GM19328 (cell line): ENCODE data around the gene CHD6.

Experiments
- ATAC-seq: cut with Tn5 transposase; IDR thresholded peaks from one replicate; pipeline ENCODE4 v1.9.1; 2021; ENCODE audit warnings: mild to moderate bottlenecking, moderate library complexity; ENCODE audit not compliant: unreplicated experiment

Gene CHD6

DNA sequence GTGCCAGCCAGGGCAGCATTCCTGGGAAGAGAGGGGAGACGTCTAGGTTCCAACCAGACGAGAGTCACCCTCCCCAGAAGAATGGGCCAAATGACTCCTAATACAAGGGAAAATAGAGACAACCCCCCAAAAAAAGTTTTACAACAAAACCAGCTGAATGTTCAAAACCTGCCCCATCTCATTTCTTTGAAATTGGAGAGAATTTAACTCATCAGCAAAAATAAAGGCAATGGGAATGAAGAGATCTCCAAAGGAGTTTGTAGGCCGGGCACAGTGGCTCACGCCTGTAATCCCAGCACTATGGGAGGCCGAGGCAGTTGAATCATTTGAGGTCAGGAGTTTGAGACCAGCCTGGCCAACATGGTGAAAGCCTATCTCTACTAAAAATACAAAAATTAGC lies 241.8 kb downstream of the CHD6 start:
- ATAC-seq, result no peak

DNA sequence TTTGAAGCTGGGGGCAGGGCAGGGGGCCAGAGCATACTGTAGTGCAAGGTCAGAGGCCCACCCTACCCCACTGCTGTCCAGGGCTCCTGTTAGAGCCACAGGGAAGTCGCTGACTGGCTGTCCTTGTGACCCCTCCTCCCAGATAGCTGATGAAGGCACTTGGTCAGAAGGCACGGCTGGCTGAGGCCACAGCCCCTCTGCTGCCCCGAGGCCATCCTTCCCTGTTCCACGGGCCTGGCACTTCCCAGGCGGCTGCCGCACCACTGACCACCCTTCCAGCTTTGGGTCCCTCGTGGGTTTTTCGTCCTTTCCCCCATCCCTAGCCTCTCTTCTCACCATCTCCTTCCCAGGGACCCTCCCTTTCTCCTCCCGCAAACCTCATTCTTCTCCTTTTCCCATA lies 242.3 kb downstream of the CHD6 start:
- ATAC-seq, result no peak

DNA sequence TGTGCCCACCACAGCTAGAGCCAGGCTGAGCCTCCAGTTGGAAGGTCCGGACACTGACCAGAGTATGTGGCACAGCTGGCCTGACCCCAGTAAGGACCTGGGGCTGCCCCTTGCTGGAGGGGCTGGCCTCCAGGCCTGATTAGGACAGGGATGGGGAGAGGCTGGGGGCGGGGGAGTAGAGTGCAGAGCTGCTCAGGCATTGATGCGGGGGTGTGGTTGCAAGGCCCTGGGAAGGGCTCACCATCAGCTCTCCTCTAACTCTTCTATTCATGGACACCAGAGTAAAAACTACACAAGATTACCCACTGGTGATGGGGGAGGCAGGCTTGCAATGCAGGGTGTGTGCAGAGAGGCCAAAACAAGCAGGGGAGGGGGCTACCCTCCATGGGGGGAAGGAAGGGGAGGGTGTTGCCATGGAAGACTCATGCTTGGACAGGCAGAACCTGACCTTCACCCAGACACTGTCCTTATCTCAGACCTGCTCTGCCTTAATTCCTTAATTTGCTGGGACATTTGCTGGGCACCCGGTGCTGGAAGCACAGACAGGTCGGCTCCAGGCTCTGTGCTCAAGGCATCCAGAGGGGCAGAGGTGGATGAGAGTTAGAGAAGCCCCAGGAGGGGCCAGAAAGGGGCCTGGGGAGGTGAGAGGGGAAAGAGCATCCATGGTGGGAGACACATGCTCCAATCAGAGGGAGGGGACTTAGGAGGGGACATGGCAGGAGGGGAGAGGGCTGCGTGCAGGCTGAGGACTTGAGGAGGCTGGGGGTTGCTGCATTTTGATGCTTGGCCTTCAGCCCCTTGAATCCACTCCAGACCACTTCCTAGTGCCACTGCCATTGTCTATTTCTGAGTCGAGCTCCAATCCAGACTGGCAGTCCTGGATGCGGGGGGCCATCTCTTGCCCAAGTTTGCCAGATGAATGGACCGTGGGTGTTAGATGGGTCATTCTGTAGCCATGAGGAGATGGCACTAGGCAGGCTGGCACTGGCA lies 244.0 kb downstream of the CHD6 start:
- ATAC-seq, result no peak

DNA sequence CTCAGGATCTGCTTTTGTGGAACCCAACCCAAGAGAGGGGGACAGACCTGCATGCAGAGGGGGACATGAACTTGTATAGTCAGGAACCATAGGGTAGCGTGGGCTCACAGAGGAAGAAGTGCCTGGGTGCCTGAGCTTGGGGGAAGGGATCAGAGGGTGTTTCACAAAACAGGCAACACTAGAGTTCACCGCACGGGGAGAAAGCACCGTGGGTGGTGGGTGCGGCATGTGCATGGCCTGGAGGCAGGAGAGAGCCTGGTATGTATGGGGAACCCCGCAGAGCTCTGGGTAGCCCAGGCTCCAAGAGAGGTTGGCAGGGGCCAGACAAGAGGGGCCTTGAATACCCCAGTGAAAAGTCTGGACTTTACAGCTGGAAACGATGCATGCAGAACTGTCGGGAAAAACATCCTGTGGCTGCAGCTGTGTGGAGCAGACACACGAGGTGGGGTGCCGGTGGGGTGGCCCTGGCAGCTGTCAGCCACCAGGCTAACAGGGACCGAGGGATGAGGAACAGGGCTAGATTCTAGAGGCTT lies 244.9 kb downstream of the CHD6 start:
- ATAC-seq, result no peak

DNA sequence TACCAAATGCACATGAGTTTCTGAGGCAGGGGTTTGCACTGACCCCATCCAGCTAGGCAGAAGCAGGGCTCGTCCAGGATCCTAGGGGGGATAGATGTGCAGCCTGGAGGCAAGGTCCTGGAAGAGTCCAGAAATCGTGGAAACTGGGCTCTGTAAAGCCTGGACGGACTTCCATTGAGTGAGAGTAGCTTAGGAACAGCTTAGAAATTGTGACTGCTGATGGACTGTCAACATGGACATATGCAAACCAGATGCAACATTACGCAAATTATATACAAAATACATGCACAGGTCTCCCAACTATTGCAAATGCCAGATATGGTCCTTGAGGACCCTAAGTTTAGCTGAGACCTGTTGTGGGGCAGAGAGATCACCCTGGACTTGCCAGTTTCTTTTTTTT lies 246.8 kb downstream of the CHD6 start:
- ATAC-seq, result no peak

DNA sequence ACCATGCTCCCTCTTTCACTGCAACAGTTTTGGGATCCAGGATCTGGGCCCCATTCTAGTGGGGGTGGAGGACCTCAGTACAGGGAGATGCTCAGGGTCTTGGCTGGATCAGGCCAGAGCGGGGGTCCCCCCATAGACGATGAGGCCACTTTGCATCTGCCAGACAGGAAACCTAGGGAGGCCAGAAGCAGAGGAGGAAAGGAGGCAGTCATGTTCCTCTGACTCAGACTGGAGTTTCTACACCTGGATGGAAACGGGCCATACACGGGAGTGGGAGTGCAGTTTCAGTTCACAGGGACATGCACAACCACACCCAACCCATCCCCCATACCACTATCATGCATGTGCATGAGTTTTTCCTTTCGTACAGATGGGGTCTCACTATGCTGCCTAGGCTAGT lies 248.0 kb downstream of the CHD6 start:
- ATAC-seq, result no peak

DNA sequence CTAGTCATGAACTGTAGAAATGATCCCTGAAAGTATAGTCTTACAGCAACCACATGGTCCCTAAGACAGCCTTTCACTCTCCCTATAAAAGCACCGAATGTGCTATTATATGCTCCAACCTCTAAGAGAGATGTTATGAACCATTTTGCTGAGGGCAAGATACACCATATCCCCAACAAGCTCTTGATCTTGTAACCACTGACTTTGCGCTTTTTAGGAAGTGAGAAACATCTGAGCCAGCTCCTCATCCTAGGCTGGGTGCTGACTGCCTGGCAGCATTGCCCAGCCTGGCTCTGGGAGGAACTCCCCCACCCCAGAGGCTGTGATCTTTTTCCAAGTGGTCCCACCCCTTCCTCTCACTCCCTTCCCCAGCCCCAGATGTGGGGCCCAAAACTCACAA lies 248.5 kb downstream of the CHD6 start:
- no peak for ATAC-seq

DNA sequence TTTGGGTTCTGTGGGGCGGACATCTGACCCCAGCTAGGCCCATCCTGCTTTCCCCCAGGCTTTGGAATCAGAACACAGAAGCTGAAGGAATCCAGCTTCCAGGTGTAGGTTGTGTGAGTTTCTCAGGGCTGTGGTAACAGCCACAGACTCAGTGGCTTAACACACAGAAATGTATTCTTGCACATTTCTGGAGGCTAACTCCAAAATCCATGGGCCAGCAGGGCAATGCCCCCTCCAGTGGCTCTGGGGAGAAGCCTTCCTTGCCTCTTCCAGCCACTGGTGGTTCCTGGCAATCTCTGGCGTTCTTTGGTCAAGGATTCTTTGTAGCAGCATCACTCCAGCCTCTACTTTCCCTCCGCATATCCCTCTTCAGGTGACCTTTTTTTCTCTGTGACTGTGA lies 250.2 kb downstream of the CHD6 start:
- no peak for ATAC-seq

DNA sequence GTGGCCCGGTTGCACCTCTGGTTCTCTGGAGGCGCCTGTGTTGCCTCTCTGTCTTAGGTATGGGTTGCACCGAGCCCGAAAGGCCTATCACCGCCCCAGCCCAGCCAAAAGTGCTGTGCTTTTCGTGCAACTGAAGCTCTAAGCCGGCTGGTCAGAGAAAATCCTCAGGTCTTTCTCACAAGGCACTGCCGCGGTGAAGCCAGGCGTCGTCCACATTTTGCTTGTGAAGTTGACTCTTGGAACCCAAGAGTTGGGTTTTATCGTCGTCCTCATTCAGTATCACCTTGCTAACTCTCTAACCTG lies 250.8 kb downstream of the CHD6 start:
- no peak for ATAC-seq

DNA sequence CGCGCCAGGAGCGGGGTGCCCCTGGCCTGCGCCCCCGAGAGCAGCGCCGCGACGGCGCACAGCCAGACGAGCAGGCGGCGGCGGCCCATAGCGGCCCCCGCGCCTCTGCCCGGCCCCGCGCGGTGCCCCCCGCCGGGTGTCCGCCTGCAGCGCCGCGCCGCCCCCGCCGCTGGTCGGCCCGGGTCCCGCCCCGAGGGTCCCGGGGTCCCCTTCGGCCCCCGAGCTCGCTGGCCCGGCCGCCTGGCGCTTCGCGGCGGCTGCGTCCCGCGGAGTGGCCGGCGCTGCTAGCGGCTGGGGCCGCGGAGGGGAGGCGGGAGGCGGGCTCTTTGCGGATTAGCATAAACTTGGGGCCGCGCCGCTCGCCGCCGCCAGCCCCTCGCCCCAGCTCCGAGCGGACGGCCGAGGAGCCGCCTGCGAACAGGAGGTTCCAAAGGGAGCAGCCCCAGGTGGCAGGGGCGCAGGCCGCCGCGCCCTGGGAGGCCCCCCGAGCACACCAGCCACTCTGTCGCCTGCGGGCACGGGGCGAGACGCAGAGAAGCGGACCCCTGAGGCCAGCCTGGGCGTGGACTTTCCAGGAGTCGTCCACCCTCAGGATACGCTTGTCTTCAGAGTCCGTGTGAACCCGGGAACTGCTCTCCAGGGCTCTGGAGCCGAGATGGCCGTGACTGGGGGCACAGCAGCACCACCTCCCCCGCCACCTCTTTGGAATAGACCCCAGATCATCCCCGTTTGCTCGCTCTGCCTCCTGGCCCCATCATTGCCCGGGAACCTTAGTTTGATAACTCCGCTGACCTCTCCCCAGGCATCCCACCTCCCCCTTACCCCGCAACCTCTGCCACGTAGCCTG lies 251.4 kb downstream of the CHD6 start, which contains the start of gene EMILIN3:
Gene EMILIN3, minus strand, starts transcription at position 273 of the 847 bp plus-strand sequence. Its CDS starts 184 bp downstream, at position 89.
- no peak for ATAC-seq

DNA sequence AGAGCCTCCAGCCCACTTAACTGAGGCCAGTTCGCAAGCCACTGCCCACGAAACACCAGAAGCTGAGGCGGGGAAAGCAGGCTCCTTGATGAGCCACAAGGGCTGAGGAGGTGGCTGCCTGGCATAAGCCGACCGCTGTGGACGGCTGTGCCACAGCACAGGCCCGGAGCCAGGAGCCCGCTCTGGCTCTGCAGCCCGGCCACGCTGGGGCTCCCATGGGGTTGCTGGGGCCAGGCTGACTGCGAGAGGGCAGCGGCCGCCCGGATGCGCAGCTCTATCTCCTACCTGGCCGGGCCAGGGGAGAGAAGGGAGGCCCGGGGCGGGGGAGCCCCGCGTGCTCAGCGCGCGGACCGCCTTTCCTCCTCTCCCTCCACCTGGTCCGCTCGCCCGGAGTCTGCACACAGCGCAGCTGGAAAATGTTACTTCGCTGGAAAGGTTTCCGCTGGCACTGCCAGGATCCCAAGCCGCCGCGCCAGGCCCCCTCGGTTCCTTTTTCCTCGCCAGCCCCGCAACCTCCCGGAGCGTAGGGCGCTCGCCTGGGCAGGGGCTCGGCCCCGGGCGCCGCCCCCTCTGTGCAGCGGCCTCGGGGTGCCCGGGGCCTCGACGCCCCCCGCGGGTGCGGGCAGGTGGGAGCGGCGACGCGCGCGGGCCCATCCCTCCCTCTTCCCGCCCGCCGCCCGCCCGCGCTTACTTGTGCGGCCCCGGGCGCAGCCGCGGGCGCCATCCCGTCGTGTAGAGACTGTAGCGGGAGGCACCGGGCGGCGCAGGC lies 252.2 kb downstream of the CHD6 start:
- ATAC-seq, result no peak

DNA sequence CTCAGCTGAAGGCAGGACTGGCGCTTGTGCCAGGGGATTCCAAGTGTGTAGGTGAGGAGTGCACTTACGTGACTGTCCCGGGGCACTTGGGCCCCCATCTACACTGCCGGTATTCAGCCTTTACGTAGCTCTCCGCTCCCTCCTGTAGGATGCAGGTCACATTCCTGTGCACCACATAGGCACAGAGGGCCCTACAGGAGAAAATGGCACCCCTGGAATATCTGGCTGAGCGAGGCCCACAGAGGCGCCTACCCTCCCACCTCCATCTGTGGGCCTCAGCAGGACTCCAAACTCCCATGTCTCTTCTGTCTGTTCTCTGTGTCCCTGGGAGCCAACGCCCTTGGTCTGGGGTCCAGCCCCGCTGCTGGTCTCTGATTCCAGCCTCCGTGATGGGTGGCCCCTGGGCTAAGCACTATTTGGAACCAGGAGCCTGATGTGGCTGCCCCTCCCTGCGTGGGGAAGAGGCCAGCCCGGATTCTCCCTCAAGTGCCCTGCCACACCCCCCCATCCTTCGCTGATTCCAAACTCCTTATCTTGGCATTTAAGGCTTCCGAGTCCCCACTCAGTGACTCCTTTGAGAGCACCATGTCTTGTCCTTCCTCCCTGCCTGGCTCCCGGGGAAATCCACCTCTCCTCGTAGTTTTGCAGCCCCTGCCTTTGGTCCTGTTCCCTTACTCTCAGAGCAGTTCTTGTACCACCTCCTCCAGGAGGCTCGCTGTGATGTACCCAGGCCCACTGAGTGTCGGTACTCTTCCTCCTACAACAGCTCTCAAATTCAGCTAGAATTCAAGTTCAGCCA lies 253.0 kb downstream of the CHD6 start:
- ATAC-seq, result no peak

DNA sequence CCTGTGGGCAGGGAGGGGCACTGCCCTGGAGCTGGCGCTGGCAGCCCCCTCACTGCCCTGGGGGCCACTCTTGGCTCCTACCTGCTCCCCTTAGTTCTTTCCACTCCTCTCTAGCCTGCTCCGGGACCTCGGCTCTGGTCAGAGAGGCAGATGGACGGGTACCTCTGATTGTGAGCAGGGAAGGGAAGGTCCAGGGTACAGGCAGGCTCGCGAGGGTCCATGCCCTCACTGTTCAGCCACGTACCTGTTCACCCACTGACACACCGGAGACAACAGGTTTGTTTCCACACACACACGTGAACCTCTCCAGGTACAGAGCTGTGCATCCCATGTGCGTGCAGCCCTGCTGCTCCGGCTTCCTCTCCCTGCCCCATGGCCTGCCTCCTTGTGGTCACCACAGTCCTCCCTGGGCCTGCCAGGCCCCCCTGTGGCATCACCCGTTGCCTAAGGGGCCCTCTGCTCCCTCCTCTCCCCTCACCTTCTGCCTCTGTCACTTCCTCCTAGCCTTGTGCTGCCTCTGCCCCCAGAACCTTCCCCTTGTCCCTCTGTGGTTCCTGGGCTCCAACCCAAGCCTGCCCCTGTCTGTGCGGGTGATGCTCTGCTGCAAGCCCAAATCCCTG lies 253.8 kb downstream of the CHD6 start:
- ATAC-seq, result no peak

DNA sequence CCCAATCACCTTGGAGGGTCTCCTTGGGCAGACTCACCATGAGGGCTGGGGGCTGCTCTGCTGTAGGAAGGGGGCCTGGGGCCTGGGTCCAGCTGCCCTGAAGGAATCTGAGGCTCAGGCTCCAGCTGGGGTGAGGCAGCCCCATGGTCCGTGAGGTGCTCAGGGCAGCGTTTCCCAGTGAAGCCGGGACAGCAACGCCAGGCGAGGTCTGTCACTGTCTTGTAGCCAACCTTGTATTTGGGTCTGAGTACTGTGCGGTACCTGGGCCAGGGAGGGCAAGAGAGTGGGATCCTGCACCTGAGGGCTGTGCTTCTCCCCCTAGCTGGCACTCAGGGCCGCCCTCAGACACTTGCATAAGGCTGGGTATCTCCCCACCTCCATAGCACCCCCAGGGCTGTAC lies 254.6 kb downstream of the CHD6 start:
- ATAC-seq, result no peak

DNA sequence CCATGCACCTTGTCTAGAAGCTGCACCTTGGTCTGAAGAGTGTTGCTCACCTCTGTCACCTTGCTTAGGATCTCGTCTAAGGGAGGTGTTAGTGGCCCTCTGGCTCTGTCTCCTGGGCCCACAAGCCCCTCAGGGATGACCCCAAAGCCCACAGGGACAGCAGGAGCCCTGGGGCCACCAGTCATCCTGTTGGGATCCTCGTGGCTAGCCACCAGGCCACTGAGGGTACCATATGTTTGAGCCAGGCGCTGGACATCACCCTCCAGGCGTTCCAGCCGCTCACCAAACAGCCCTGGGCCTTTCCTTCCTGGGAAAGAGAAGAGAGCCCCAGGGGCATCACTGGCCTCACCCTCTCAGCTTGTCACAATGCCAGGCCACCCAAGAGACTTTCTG lies 255.4 kb downstream of the CHD6 start:
- no peak for ATAC-seq

DNA sequence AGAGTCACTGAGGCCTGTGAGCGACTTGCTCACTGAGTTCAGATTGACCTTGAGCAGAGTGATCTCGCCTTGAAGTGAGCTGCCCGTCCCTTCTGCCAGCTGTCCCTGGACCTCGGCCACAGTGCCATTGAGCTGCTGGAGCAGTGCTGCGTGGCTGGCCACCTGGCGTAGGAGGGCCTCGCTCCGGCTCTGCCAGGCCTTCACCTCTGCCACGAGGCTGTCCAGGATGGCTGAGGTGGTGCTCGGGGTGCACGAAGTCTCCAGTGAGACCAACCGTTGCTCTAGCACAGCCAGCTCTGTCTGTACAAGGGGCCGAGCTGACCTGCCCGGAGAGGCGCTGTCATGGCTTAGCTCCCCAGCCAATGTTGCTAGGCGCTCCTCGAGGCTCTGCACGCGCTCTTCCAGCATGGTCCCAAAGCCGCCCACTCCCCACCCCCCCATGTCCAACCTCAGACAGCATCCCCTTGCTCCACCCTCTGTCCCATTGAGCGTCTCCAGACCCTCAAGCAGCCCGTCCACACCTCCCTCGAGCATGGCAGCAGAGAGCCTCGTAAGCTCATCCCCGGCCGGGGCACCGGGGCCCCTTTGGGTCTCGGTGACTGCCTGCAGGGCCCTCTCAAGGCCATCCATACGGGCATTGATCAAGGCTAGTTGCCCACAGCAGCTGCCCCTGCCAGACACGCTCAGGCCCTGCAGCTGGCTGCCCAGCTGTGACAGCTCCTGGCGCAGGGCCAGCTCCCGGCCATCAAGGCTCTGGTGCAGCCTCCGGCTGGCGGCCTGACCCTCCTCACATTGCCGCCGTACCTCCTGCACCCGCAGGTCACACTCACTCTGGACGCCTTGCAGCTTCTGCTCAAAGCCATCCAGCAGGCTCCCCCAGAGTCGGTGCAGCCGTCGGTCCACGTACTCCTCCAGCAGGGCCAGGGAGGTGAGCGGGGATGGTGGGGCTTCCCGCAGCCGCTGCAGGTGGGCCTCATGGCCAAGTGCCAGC lies 256.1 kb downstream of the CHD6 start:
- no peak for ATAC-seq

DNA sequence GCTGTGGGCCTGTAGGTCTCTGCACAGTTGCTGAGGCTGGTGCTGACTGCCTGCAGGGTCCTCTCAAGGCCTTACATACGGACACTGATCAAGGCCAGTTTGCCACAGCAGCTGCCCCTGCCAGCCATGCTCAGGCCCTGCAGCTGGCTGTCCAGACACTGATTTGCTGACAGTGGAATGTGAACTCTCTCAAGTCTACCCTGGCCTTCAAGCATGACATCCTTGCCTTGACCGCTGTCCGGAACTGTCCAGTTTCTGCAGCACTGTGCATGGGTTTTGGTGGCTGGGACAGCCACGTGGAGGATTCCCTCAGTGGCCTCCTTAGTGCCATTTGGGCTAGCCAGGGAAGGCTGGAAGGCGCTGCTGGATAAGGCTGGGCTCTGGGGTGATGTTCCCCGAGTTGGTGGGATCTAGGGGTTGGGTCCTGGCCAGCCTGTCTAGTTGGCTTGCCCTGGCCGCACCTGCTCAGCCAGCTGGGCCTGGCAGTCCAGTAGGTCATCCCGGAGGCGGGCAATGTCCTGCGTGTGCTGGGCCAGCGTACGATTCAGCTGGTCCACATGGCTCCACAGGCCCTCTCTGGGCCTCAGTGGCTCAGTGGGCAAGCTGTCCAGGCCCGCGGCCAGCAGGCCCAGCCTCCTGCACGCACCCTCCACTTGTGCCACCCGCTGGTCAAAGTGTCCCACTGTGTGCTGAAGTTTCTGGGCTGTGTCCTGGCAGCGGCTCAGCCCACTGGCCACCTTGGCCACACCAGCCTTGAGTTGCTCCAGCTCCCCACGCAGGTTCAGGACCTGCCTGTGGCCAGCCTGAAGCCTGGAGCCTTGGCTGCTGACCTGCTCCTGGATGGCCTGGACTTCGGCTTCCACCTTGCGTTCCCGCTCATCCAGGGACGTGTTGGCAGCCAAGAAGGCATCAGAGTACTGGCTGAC lies 257.1 kb downstream of the CHD6 start:
- no peak for ATAC-seq
